Neural progenitor cell (in vitro differentiated cells): Measurements from ENCODE around the gene SIAE.

ENCODE experiments used
- CTCF ChIP-seq: fragments of 200-600 bp; sonication (generic); IDR thresholded peaks from 2 replicates; pipeline ENCODE4 v1.5.1; 2017; ENCODE audit warnings: antibody characterized with exemption, mild to moderate bottlenecking
- EZH2 ChIP-seq: fragments of 200-600 bp; sonication (generic); IDR thresholded peaks from 2 replicates; pipeline ENCODE4 v1.6.1; 2017; ENCODE audit warnings: antibody characterized with exemption, mild to moderate bottlenecking, moderate library complexity
- EZH2phosphoT487 ChIP-seq: fragments of 200-600 bp; sonication (generic); IDR thresholded peaks from 2 replicates; pipeline ENCODE4 v1.6.1; 2017; ENCODE audit warnings: antibody characterized with exemption

DNA sequence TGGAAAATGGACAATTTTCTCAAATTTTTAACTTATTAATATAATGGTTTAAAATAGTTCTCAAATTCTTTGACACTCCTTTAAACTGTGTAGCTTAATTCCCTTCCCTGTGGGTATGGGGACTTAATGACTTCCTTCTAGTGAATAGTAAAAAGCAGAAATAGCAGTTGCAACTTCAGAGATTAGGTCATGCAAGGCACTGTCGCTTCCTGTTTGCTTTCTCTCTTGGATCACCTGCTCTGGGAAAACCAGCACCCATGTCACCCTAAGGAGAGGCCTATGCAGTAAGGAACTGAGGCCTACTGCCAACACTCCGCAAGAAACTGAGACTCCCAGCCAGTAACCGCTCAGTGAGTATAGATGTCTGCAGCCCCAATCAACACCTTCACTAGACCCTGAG is 67.8 kb downstream of the SIAE start:
- no peak for TF ChIP-seq CTCF
- no peak for TF ChIP-seq EZH2
- no peak for TF ChIP-seq EZH2phosphoT487
